K562 (cell line): ENCODE measurements around the gene GATM. TPM values are rescaled to one million over a fixed set of nuclear protein-coding genes. Genes with fewer than 3 reads are reported as not detected.

Experiments used
- ATAC-seq: fragments of 200-7000 bp; cut with Tn5 transposase; 3 replicates; pipeline ENCODE4 v1.9.1; 2020; ENCODE audit warnings: moderate library complexity
- BruUV-seq: library from RNA; stranded (reverse); fragments of 400-500 nt; replicated peaks from 2 replicates; lab custom pipeline; 2021; lab: Mats Ljungman, UMichigan
- CTCF ChIA-PET: fragments of 300-600 bp; formaldehyde crosslinking; extraction: SDS; loops from one replicate; lab custom pipeline; 2021; ENCODE audit warnings: low intra/inter-chr PET ratio; lab: Yijun Ruan, JAX
- POLR2A ChIA-PET: fragments of 300-600, 350-650 bp; sonication (Branson Sonifier 250); formaldehyde crosslinking; extraction: SDS; loops from one replicate; lab custom pipeline; 2021; ENCODE audit warnings: antibody characterized with exemption, inconsistent platforms; lab: Yijun Ruan, JAX
- DNase-seq, 4 experiments: peaks; one replicate each; pipeline versions ENCODE4 v3.0.0 to v3.0.0-alpha.2; 2011 to 2018; ENCODE audit warnings: low spot score in 3 of 4, mixed read lengths in 3 of 4; ENCODE audit errors: extremely low read depth in 1 of 4
- FAIRE-seq: peaks from 2 replicates; lab custom pipeline; 2011; peaks lifted over from hg19 to GRCh38; lab: Jason Lieb, UNC
- H2AFZ ChIP-seq: 2 replicates; pipeline ENCODE4 v1.6.0; 2011; ENCODE audit warnings: low read depth, low read length, control low read depth, inconsistent platforms
- H3K27ac ChIP-seq: fragments of 200-600 bp; 3 replicates; pipeline ENCODE4 v1.8.0; 2011; ENCODE audit warnings: low read depth, mild to moderate bottlenecking, control low read depth, inconsistent platforms, low read length, moderate library complexity, mixed read lengths; ENCODE audit errors: extremely low read depth
- H3K27me3 ChIP-seq, 2 experiments: fragments of 300-600 bp in 1 of 2; 2 replicates in 1 of 2; 3 replicates in 1 of 2; pipeline versions ENCODE4 v1.6.0 to v1.8.0; 2011; ENCODE audit warnings: inconsistent platforms in 2 of 2, low read length in 2 of 2, mild to moderate bottlenecking in 1 of 2, mixed read lengths in 1 of 2, moderate library complexity in 1 of 2; ENCODE audit not compliant: control insufficient read depth in 2 of 2, insufficient read depth in 2 of 2
- H3K36me3 ChIP-seq: fragments of 300-600 bp; 3 replicates; pipeline ENCODE4 v1.8.0; 2011; ENCODE audit warnings: mild to moderate bottlenecking, low read length, inconsistent platforms; ENCODE audit not compliant: control insufficient read depth, insufficient read depth
- H3K4me1 ChIP-seq, 2 experiments: fragments of 200-600 bp in 1 of 2; replicated peaks in 1 of 2; 2 replicates in 1 of 2; 3 replicates in 1 of 2; pipeline versions ENCODE4 v1.5.1 to v1.8.0; 2011; ENCODE audit warnings: inconsistent platforms in 2 of 2, low read length in 2 of 2, mild to moderate bottlenecking in 1 of 2, mixed read lengths in 1 of 2, moderate library complexity in 1 of 2; ENCODE audit not compliant: control insufficient read depth in 2 of 2, insufficient read depth in 2 of 2
- H3K4me2 ChIP-seq: 2 replicates; pipeline ENCODE4 v1.6.1; 2011; ENCODE audit warnings: low read length, control low read depth, inconsistent platforms, mixed read lengths; ENCODE audit not compliant: insufficient read depth
- H3K4me3 ChIP-seq: fragments of 200-600 bp; sonication (generic), shearing (Covaris generic); 2 replicates; pipeline ENCODE4 v1.5.1; 2016; ENCODE audit warnings: control low read depth, inconsistent platforms
- H3K79me2 ChIP-seq: fragments of 200-600 bp; 3 replicates; pipeline ENCODE4 v1.8.0; 2011; ENCODE audit warnings: low read length, inconsistent platforms; ENCODE audit not compliant: control insufficient read depth, insufficient read depth
- H3K9ac ChIP-seq, 2 experiments: 2 replicates each; pipeline versions ENCODE4 v1.6.0 to v1.6.1; 2011; ENCODE audit warnings: low read depth in 2 of 2, low read length in 2 of 2, control low read depth in 1 of 2, inconsistent platforms in 1 of 2, mild to moderate bottlenecking in 1 of 2, mixed read lengths in 1 of 2; ENCODE audit not compliant: insufficient read depth in 1 of 2
- H3K9me1 ChIP-seq: one replicate; pipeline ENCODE4 v1.6.0; 2011; ENCODE audit warnings: inconsistent platforms, mild to moderate bottlenecking, low read length, moderate library complexity; ENCODE audit not compliant: control insufficient read depth, insufficient read depth
- H3K9me3 ChIP-seq: replicated peaks from 2 replicates; pipeline ENCODE4 v1.5.1; 2011; ENCODE audit warnings: low read depth, low read length, inconsistent platforms; ENCODE audit not compliant: control insufficient read depth, insufficient read depth
- H4K20me1 ChIP-seq: replicated peaks from 2 replicates; pipeline ENCODE4 v1.6.1; 2011; ENCODE audit warnings: low read length, inconsistent platforms, mixed read lengths; ENCODE audit not compliant: control insufficient read depth, insufficient read depth
- CCAR2 ChIP-seq: fragments of 200-400 bp; formaldehyde crosslinking; IDR thresholded peaks from 2 replicates; pipeline ENCODE4 v1.6.1; 2017; ENCODE audit warnings: mild to moderate bottlenecking, low read depth, low read length
- FOXP1 ChIP-seq: sonication (generic); formaldehyde crosslinking; IDR thresholded peaks from 2 replicates; pipeline ENCODE4 v1.8.0; 2022; ENCODE audit warnings: mild to moderate bottlenecking, missing genetic modification reagents
- FUS ChIP-seq: fragments of 200-400 bp; formaldehyde crosslinking; optimal IDR thresholded peaks from 2 replicates; pipeline ENCODE3; 2017; ENCODE audit warnings: low read depth, low read length
- KLF1 ChIP-seq: fragments of 450-650 bp; IDR thresholded peaks from 2 replicates; pipeline ENCODE4 v1.6.1; 2016; ENCODE audit warnings: missing genetic modification characterization, missing compliant biosample characterization
- LEF1 ChIP-seq: fragments of 450-650 bp; IDR thresholded peaks from 2 replicates; pipeline ENCODE4 v1.6.1; 2016; ENCODE audit warnings: mild to moderate bottlenecking
- MYC ChIP-seq, 2 experiments: fragments of 250-450 bp in 1 of 2; sonication (Bioruptor Pico) in 1 of 2; IDR thresholded peaks; 2 replicates each; pipeline versions ENCODE4 v1.5.1 to v1.6.1; 2012 to 2021; ENCODE audit warnings: low read depth in 2 of 2, borderline replicate concordance in 1 of 2, improper control_type of control experiment in 1 of 2, low read length in 1 of 2, mild to moderate bottlenecking in 1 of 2, moderate library complexity in 1 of 2
- POLR2AphosphoS5 ChIP-seq: IDR thresholded peaks from 2 replicates; pipeline ENCODE4 v1.6.1; 2011; ENCODE audit warnings: mild to moderate bottlenecking, low read depth, low read length, moderate library complexity; ENCODE audit not compliant: control insufficient read depth, insufficient read depth
- POLR2B ChIP-seq: fragments of 450-650 bp; IDR thresholded peaks from 2 replicates; pipeline ENCODE4 v1.6.1; 2018; ENCODE audit warnings: low read depth; ENCODE audit not compliant: partially characterized antibody
- RBM14 ChIP-seq: fragments of 200-400 bp; formaldehyde crosslinking; IDR thresholded peaks from 2 replicates; pipeline ENCODE4 v1.6.1; 2018; ENCODE audit warnings: low read depth, mild to moderate bottlenecking, low read length, moderate library complexity, borderline replicate concordance; ENCODE audit not compliant: insufficient read depth
- SNRNP70 ChIP-seq: fragments of 200-400 bp; formaldehyde crosslinking; optimal IDR thresholded peaks from 2 replicates; pipeline ENCODE3; 2017; ENCODE audit warnings: low read depth, low read length
- STAT5B ChIP-seq: fragments of 250-450 bp; sonication (Bioruptor Pico); IDR thresholded peaks from 2 replicates; pipeline ENCODE4 v1.8.0; 2021; ENCODE audit warnings: mild to moderate bottlenecking, inconsistent platforms
- TCFL5 ChIP-seq: fragments of 250-450 bp; sonication (Bioruptor Pico); conservative IDR thresholded peaks from 2 replicates; pipeline ENCODE4 v1.6.1; 2021; ENCODE audit warnings: mild to moderate bottlenecking, moderate library complexity, matching md5 sums
- THRA ChIP-seq: fragments of 450-650 bp; IDR thresholded peaks from 2 replicates; pipeline ENCODE4 v1.6.1; 2017; ENCODE audit warnings: mild to moderate bottlenecking, moderate library complexity
- ZNF212 ChIP-seq: fragments of 450-650 bp; formaldehyde crosslinking; IDR thresholded peaks from 2 replicates; pipeline ENCODE4 v1.4.0; 2020; ENCODE audit warnings: mild to moderate bottlenecking
- ZNF347 ChIP-seq: fragments of 450-650 bp; formaldehyde crosslinking; IDR thresholded peaks from 2 replicates; pipeline ENCODE4 v1.4.0; 2020; ENCODE audit warnings: low read depth, mild to moderate bottlenecking, moderate library complexity
- ZNF830 ChIP-seq: fragments of 250-450 bp; sonication (Bioruptor Pico); IDR thresholded peaks from 2 replicates; pipeline ENCODE4 v1.5.0; 2021; ENCODE audit warnings: mild to moderate bottlenecking
- WGBS: fragments of 100-300 bp; shearing (Covaris generic); methylation state at CpG from one replicate; pipeline ENCODE4 v1.1.6; 2016; ENCODE audit warnings: low coverage, mixed read lengths; ENCODE audit not compliant: insufficient coverage; ENCODE audit errors: missing lambda C conversion rate; 5-methylcytosine and 5-hydroxymethylcytosine counted together
- in situ Hi-C: fragments of 300-500 bp; cut with MboI; formaldehyde crosslinking; loops from 4 replicates; pipeline ENCODE4 v1.15.0; 2018; ENCODE audit warnings: inconsistent platforms, mixed read lengths
- intact Hi-C: fragments of 100-400 bp; cut with micrococcal nuclease; formaldehyde crosslinking; loops from 2 replicates; pipeline ENCODE4 v1.14.2; 2022
- polyA plus RNA-seq, 8 experiments: library from polyadenylated mRNA; depleted of rRNA in 4 of 8; stranded (reverse) in 5 of 8; unstranded in 3 of 8; fragments of >200 nt; fragmentation: Nextera tagmentation in 2 of 8; fragmentation: Illumina TruSeq in 1 of 8; extraction: Ambion mirVana in 2 of 8; extraction: Trizol in 1 of 8; gene quantifications; 2 replicates each; pipeline versions ENCODE4 v1.2.1 to v1.2.3, GENCODE V29; 2011 to 2014; ENCODE audit warnings: inconsistent platforms in 1 of 8, missing spikeins in 1 of 8
- total RNA-seq, 7 experiments: library from RNA; depleted of rRNA in 6 of 7; stranded (reverse); fragments of >200 nt in 6 of 7; fragmentation: Illumina TruSeq in 2 of 7; extraction: Trizol in 2 of 7; gene quantifications; 2 replicates each; pipeline versions ENCODE4 v1.2.1 to v1.2.3, GENCODE V29; 2011 to 2021; ENCODE audit warnings: low replicate concordance in 1 of 7
- TF ChIP-seq, protein P1 (sequence below): fragments of 250-450 bp; sonication (Bioruptor Pico); IDR thresholded peaks from 2 replicates; pipeline ENCODE4 v1.4.0; 2020; ENCODE audit warnings: borderline replicate concordance

Gene GATM
- total and polyA plus RNA-seq, 9 of the 15 experiments (the other 6 are each of a cell fraction or from before 2014, with no cell fraction given), result 0.11 to 1.1 (median 0.65) TPM

DNA sequence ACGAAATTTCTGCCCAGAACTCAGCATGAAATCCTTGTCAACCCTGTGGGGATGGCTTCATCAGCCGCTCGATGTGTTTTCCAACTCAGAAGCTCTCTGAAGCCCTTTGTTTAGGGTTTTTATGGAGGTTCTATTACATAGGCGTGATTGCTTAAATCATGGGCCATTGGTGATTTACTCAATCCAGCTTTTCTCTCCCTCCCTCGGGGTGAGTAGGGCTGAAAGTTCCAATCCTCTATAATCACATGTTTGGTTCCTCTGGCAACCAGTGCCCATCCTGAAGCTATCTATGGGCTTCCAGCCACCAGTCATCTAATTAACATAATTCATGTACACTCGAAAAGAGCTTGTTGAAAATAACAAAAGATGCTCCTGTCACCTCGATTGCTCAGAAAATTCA, 51.6 kb downstream of the GATM start:
- H3K9me1 ChIP-seq, result no peaks in the 10 kb centered on the region
- TF ChIP-seq MYC (IDR thresholded peaks at IDR 0.05; ENCODE audit: low read depth, low read length), result no peak
- no peak for TF ChIP-seq MYC (CRISPR knock-in tag; IDR thresholded peaks at IDR 0.05; ENCODE audit: borderline replicate concordance, low read depth)
- no peak for TF ChIP-seq RBM14
- TF ChIP-seq ZNF830 (CRISPR knock-in tag), result no peak
- TF ChIP-seq ZNF212 (CRISPR knock-in tag), result no peak
- no peak for TF ChIP-seq FOXP1 (CRISPR knock-in tag)
- TF ChIP-seq FUS, result no peak
- TF ChIP-seq ZNF347 (CRISPR knock-in tag), result no peak
- TF ChIP-seq SNRNP70, result no peak
- no peak for TF ChIP-seq CCAR2
- TF ChIP-seq POLR2AphosphoS5, result no peak
- TF ChIP-seq POLR2B, result no peak
- TF ChIP-seq, protein P1, sequence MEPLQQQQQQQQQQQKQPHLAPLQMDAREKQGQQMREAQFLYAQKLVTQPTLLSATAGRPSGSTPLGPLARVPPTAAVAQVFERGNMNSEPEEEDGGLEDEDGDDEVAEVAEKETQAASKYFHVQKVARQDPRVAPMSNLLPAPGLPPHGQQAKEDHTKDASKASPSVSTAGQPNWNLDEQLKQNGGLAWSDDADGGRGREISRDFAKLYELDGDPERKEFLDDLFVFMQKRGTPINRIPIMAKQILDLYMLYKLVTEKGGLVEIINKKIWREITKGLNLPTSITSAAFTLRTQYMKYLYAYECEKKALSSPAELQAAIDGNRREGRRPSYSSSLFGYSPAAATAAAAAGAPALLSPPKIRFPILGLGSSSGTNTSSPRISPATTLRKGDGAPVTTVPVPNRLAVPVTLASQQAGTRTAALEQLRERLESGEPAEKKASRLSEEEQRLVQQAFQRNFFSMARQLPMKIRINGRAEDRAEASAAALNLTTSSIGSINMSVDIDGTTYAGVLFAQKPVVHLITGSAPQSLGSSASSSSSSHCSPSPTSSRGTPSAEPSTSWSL (CRISPR knock-in tag), result no peak
- TF ChIP-seq LEF1, result no peak
- TF ChIP-seq KLF1 (tag), result no peak
- TF ChIP-seq TCFL5 (CRISPR knock-in tag), result no peak
- TF ChIP-seq STAT5B (CRISPR knock-in tag), result no peak
- TF ChIP-seq THRA, result no peak
- H3K79me2 ChIP-seq, result no peaks in the 10 kb centered on the region
- ChIA-PET POLR2A (interaction anchor here (1.6 kb wide), 1 partner anchor 22 kb away, joined by 4 read pairs; no protein-coding TSS in a partner anchor), CTCF (no interaction called here)
- FAIRE-seq (no peak), DNase-seq (no peak), ATAC-seq (no peak)
- H3K4me3 ChIP-seq, result no peak overlapping the region
- H3K27me3 ChIP-seq, result peaks cover under 1 to 12% of the 10 kb centered on the region in 2 experiments; a peak in 4 of 5 replicates
- H3K9ac ChIP-seq, result no peak overlapping the region
- 0% methylated on average over 7 of the region's 7 CpGs for WGBS
- intact Hi-C loops (no loop called here), in situ Hi-C loops (no loop called here)
- H3K4me1 ChIP-seq, result no peaks in the 10 kb centered on the region
- no peak overlapping the region for H3K4me2 ChIP-seq
- no peaks in the 10 kb centered on the region for H3K36me3 ChIP-seq
- no peak overlapping the region for H3K27ac ChIP-seq
- H2AFZ ChIP-seq, result no peak overlapping the region
- H4K20me1 ChIP-seq, result no peaks in the 10 kb centered on the region
- no TSS peak for BruUV-seq
- H3K9me3 ChIP-seq, result no peaks in the 10 kb centered on the region
